Forelimb muscle (tissue), 1 donor: ENCODE measurements around the gene OS9. TPM values are rescaled to one million over a fixed set of nuclear protein-coding genes. Genes with fewer than 3 reads are reported as not detected.

Experiments
- DNase-seq: peaks from one replicate; pipeline ENCODE4 v3.0.0-alpha.2; 2013; ENCODE audit warnings: low read depth
- polyA plus RNA-seq: library from polyadenylated mRNA; unstranded; fragments of 120-200 nt; gene quantifications from one replicate; pipeline ENCODE4 v1.2.1, GENCODE V29; 2013; ENCODE audit not compliant: insufficient read length

OS9 gene
- polyA plus RNA-seq, 1 donor, result 107 TPM

DNA sequence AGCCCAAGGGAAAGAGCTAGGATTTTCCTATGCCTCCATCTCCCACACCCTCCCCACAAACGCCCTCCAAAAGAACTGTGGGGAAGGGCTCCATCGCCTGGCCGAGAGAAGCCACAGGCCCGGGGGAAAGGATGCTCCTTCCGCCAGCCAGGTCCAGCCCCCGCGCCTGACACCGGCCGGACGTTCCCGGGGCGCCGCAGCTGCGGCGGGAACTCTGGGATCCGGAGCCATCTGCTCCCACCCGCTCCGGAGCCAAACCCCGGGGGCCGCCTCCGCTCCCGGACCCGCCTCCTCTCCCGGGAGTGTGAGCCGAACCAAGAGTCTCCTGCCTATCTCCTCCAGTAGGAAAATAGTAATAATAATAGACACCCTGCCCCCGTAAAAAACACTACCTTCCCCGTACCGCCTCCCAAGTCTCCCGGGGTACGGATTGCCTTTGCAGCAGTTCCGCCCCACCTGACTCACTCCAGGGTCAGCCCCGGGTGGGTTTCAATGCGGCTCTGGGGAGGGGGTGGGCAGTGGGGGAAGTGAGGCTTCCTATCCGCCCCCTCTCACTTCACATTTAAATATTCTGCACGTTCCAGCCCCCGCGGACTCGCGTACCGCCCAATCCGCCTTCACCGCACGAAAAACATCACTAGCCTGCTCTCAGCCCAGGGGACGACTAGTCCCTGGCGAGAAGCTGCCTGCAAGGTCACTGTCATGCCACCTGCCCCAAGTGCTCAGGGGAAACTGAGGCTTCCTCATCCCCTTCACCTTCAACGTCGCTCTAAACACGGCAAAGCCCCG lies 42.2 kb downstream of the OS9 start:
- DNase-seq, result no peak

GRCh38 chr12:57736741-57737466 lies 43.0 kb downstream of the OS9 start:
- no peak for DNase-seq

- DNase-seq, result no peak
Observed at GRCh38 chr12:57737467-57738460, 43.8 kb downstream of the OS9 start.

DNA sequence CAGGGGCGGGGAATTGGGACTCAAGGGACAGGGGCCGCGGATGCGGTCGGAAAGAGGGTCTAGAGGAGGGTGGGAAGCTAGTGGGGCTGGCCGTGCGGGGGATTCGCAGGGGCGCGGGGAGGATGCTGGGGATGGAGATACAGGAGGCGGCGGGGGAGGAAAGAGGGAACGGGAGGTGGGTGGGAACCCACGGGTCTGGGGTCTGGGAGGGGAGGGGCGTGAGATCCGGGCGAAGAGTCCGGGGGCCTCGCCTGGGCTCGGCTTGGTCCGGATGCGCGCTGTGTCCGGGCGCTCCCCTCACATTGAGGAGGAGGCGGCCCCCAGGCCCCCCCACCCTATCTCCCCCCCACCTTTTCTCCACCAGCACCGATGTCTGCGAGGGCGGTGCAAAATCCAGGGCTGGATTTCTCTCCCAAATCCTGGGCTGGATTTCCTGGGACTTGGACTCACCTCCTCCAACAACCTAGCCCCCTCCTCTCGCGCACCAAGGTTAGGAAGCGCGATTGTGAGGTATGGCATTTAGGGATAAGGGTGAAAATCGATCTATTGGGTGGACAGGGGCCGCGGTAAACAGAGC lies 44.8 kb downstream of the OS9 start, which contains the start of gene AGAP2:
Gene AGAP2, minus strand, starts transcription at position 82 of the 577 bp plus-strand sequence. CDS start 496 bp downstream, outside the sequence.
- no peak for DNase-seq

- DNase-seq, result no peak
Observed at GRCh38 chr12:57739387-57739786, 45.5 kb downstream of the OS9 start.

GRCh38 chr12:57739914-57740538 lies 46.1 kb downstream of the OS9 start:
- no peak for DNase-seq

GRCh38 chr12:57740656-57741412 lies 46.9 kb downstream of the OS9 start:
- no peak for DNase-seq

GRCh38 chr12:57741413-57741789 lies 47.5 kb downstream of the OS9 start:
- DNase-seq, result no peak

- no peak for DNase-seq
Observed at GRCh38 chr12:57741844-57742738, 48.2 kb downstream of the OS9 start.

DNA sequence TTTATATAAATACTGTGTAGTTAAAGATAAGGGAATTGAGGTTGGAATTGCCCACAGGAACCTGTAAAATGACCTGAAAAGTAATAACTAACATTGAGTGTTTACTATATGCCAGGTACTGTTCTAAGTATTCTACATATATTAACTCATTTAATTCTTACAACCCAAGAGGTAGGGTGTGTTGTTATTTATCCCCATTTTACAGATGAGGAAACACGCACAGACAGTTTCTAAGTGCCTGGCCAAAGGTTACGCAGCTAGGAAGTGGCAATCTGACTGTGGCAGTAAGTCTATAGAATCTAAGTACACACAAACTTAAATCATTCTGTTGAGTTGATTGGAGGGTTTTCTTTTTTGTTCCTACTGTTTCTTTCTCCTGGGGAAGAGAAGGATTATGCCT lies 49.8 kb downstream of the OS9 start:
- no peak for DNase-seq

DNA sequence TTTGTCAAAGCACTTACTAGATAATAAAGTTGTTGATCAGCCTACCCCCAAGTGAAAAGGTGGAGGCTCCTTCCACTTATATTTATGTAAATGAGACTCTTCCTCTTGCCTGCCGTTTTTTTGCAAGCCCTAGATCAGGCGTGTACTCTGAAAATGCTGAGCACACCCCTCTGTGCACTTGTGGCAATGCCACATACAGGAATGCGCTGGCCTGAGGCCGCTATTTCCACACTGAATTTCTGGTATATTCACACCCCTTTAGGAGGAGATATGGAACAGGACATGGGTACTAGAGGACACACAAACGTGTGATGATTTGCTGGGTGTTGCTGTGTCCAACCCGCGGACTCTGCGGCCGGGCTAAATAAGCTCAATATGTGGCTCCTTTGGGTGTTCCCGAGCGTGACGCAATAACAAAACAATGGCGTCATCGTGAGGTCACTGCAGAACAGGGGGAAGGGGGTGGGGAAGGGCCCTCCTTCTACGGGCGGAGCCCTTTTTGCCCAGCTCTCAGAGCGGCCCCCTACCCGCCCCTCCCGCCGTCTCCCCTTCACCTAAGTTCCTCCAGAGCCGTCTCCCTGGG lies 50.4 kb downstream of the OS9 start:
- DNase-seq, result no peak

DNA sequence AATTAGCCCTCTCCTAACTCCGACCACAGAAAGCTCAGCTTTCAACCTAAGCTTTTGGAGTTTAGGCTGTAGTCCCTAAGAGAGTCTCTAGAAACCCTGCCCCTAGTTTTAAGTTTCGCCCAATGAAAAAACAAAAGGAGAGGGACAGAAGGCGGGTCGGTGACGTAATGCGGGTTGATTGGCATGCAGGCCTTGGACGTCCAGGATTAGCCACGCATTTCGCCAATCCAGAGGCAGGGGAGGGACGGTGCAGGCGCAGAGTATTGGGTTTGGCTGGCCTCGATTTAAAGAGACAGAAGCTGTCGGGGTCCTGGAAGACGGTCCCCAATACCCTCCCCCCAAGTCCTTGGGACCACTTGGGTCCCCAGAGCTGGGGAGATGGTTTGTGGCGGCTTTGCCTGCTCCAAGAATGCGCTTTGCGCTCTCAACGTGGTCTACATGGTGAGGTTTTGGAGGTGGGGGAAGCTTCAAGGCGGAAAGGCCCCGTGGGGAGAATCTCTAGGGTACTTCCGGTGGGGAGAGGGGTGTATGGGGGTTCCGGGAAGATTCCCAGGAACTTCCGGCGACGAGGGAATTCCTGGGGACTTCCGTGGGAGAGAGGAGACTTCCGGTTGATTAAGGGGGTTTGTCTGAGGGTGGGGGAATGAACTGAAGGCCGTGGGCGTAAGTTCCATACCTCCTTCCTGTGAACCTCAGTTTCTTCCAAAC lies 51.0 kb downstream of the OS9 start, which contains the start of gene TSPAN31:
Gene TSPAN31, plus strand, starts transcription at position 263 of the 708 bp plus-strand sequence. Its CDS starts 116 bp downstream, at position 379.
- peak; percentile 99 for DNase-seq

- no peak for DNase-seq
Observed at GRCh38 chr12:57745485-57745881, 51.6 kb downstream of the OS9 start.

DNA sequence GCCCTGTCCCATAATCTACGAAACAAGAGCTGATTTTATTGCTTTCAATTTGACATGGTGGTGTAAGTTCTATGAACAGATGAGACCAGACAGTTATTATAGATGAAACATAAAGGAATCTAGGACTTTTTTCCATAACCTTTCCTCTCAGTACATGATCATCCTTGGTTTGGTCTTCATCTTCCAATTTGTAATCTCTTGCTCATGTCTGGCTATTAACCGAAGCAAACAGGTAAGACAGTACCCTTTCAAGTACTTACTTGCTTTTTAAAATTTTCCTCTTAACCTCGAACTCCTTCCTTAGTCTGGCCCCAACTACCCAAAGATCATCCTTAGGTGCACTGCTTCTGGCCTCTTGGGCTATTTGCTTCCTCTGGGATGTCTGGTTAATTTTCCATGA lies 52.1 kb downstream of the OS9 start:
- DNase-seq, result no peak

- no peak for DNase-seq
Observed at GRCh38 chr12:57749061-57749460, 55.1 kb downstream of the OS9 start.

DNA sequence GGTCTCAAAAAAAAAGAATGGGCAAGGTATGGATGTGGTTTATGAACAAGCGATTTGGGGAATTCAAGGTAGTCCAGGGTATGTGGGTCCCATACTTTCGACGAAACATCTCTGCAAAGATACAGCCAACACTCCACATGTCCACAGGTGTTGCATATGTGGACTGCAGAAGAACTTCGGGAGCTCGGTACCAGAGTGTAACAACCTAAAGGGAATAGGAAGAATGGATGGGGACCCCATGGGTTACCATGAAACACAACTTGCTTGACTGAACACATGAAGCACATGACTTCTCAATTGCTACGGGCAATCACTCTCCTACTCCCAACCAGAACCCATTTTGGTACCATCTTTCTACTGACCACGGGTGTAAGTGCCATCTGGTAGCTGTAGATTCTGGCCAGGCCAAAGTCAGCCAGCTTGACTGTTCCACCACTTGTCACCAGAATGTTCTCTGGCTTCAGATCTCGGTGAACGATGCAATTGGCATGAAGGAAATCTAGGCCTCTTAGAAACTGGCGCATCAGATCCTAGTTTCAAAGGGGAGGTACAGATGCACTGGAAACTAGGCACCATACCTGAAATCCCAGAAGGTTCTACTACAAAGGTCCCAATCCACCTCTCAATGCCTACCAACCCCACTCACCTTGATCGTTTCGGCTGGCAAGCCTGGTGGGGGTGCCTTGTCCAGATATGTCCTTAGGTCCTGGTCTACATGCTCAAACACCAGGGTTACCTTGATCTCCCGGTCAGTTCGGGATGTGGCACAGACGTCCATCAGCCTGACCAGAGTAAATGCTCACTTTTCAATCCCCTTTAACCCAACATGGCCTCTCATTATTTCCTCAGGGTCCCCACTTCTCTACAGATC lies 56.9 kb downstream of the OS9 start:
- no peak for DNase-seq

GRCh38 chr12:57751432-57751787 lies 57.5 kb downstream of the OS9 start:
- no peak for DNase-seq
